HG03139 (cell line): ENCODE measurements around the gene C11orf21.

Experiments used
- ATAC-seq: cut with Tn5 transposase; IDR thresholded peaks from one replicate; pipeline ENCODE4 v1.9.1; 2021; ENCODE audit not compliant: unreplicated experiment

C11orf21 gene

GRCh38 chr11:2309251-2310072 is 7.7 kb upstream of the C11orf21 start:
- no peak for ATAC-seq

GRCh38 chr11:2308713-2309112 is 7.0 kb upstream of the C11orf21 start:
- ATAC-seq = no peak

- ATAC-seq = no peak
These were observed 6.0 kb upstream of the C11orf21 start for GRCh38 chr11:2307501-2308331.

GRCh38 chr11:2306877-2307500 is 5.3 kb upstream of the C11orf21 start:
- no peak for ATAC-seq

- ATAC-seq = no peak
These were observed 4.7 kb upstream of the C11orf21 start for GRCh38 chr11:2306452-2306823.

GRCh38 chr11:2305788-2306451 is 4.2 kb upstream of the C11orf21 start:
- no peak for ATAC-seq

- ATAC-seq = no peak
These were observed 3.5 kb upstream of the C11orf21 start for GRCh38 chr11:2305140-2305778.

GRCh38 chr11:2304506-2305139 is 2.9 kb upstream of the C11orf21 start:
- no peak for ATAC-seq

GRCh38 chr11:2303627-2304505 is 2.1 kb upstream of the C11orf21 start:
- ATAC-seq = no peak

GRCh38 chr11:2302896-2303626 is 1.3 kb upstream of the C11orf21 start:
- ATAC-seq = no peak

- no peak for ATAC-seq
These were observed 683 bp upstream of the C11orf21 start for GRCh38 chr11:2302306-2302895.

GRCh38 chr11:2300936-2301630 is 635 bp downstream of the C11orf21 start:
- ATAC-seq = no peak

GRCh38 chr11:2300290-2300935 is 1.3 kb downstream of the C11orf21 start:
- ATAC-seq = no peak

GRCh38 chr11:2299773-2300172 is 1.9 kb downstream of the C11orf21 start:
- no peak for ATAC-seq

GRCh38 chr11:2298795-2299761 is 2.6 kb downstream of the C11orf21 start:
- no peak for ATAC-seq
